Measurements from ENCODE around the gene TLCD3B. TPM values are rescaled to one million over a fixed set of nuclear protein-coding genes. Genes with fewer than 3 reads are reported as not detected.

TLCD3B gene
- total RNA-seq, 2 donors from 2014 or later: 0.16 to 0.49 TPM

- TF ChIP-seq CTCF (IDR thresholded peaks at IDR 0.05): no peak
- H3K9me3 ChIP-seq: no peaks in the 10 kb centered on the region
- peaks cover 22% of the 10 kb centered on the region for H3K36me3 ChIP-seq
- no peak for DNase-seq
- no peak overlapping the region for H3K4me3 ChIP-seq
- no peak overlapping the region for H3K9ac ChIP-seq (ENCODE audit: low read depth in 2 of 2, low read length in 2 of 2)
- H3K4me1 ChIP-seq: no peaks in the 10 kb centered on the region
- no peaks in the 10 kb centered on the region for H3K27me3 ChIP-seq
- intact Hi-C loops (cut with DNase I): no loop called here
- no peak overlapping the region for H3K27ac ChIP-seq
Observed at GRCh38 chr16:29982560-29983419, 48.3 kb downstream of the TLCD3B start.

GRCh38 chr16:29978564-29979270, 52.4 kb downstream of the TLCD3B start:
- no peak for TF ChIP-seq CTCF (IDR thresholded peaks at IDR 0.05)
- H3K27me3 ChIP-seq: no peaks in the 10 kb centered on the region
- H3K9ac ChIP-seq (ENCODE audit: low read depth in 2 of 2, low read length in 2 of 2): no peak overlapping the region
- H3K36me3 ChIP-seq: peaks cover 14% of the 10 kb centered on the region
- intact Hi-C loops (cut with DNase I): no loop called here
- no peak overlapping the region for H3K4me3 ChIP-seq
- no peaks in the 10 kb centered on the region for H3K9me3 ChIP-seq
- DNase-seq: no peak
- no peak overlapping the region for H3K27ac ChIP-seq
- H3K4me1 ChIP-seq: peaks cover 17% of the 10 kb centered on the region

GRCh38 chr16:29978081-29978480, 53.0 kb downstream of the TLCD3B start:
- Histone ChIP-seq H3K9ac (ENCODE audit: low read depth in 2 of 2, low read length in 2 of 2) (no peak overlapping the region), H3K27me3 (no peaks in the 10 kb centered on the region), H3K4me1 (peaks cover 17% of the 10 kb centered on the region), H3K27ac (no peak overlapping the region), H3K9me3 (no peaks in the 10 kb centered on the region), H3K4me3 (no peak overlapping the region), H3K36me3 (peaks cover 14% of the 10 kb centered on the region)
- no peak for DNase-seq
- TF ChIP-seq CTCF (IDR thresholded peaks at IDR 0.05): no peak
- intact Hi-C loops (cut with DNase I): no loop called here

GRCh38 chr16:29977063-29977825, 53.8 kb downstream of the TLCD3B start:
- TF ChIP-seq CTCF (IDR thresholded peaks at IDR 0.05): no peak
- no peaks in the 10 kb centered on the region for H3K27me3 ChIP-seq
- intact Hi-C loops (cut with DNase I): no loop called here
- H3K9ac ChIP-seq (ENCODE audit: low read depth in 2 of 2, low read length in 2 of 2): no peak overlapping the region
- peaks cover 14% of the 10 kb centered on the region for H3K36me3 ChIP-seq
- H3K9me3 ChIP-seq: no peaks in the 10 kb centered on the region
- H3K27ac ChIP-seq: no peak overlapping the region
- H3K4me1 ChIP-seq: peaks cover 17% of the 10 kb centered on the region
- H3K4me3 ChIP-seq: no peak overlapping the region
- DNase-seq: no peak

GRCh38 chr16:29975811-29976511, 55.1 kb downstream of the TLCD3B start:
- Histone ChIP-seq H3K36me3 (peaks cover 14% of the 10 kb centered on the region), H3K27ac (no peak overlapping the region), H3K4me1 (peaks cover 17% of the 10 kb centered on the region), H3K4me3 (peak overlapping the region; percentile 75), H3K9ac (ENCODE audit: low read depth in 2 of 2, low read length in 2 of 2) (peak overlapping the region; percentile 8 to 48), H3K9me3 (no peaks in the 10 kb centered on the region), H3K27me3 (no peaks in the 10 kb centered on the region)
- no peak for DNase-seq
- intact Hi-C loops (cut with DNase I): no loop called here
- TF ChIP-seq CTCF (IDR thresholded peaks at IDR 0.05): no peak
